G401.6 (cell line): ENCODE measurements around the gene RCAN3.
"Not testable (repeated sequence)": the region's sequence is repeated elsewhere in the genome, so short reads cannot be mapped to it uniquely, and the experiment has no call there.

ENCODE experiments used
- FAIRE-seq: peaks from 2 replicates; lab custom pipeline; 2012; peaks lifted over from hg19 to GRCh38; lab: Jason Lieb, UNC

RCAN3 gene

GRCh38 chr1:24514946-24515345, 12.3 kb downstream of the RCAN3 start:
- FAIRE-seq: no peak

- FAIRE-seq: not testable (repeated sequence)
Observed at GRCh38 chr1:24515671-24516209, 13.1 kb downstream of the RCAN3 start.

- FAIRE-seq: no peak
Observed at GRCh38 chr1:24516506-24516905, 13.9 kb downstream of the RCAN3 start.

GRCh38 chr1:24517898-24518297, 15.3 kb downstream of the RCAN3 start:
- no peak for FAIRE-seq

GRCh38 chr1:24520282-24520681, 17.6 kb downstream of the RCAN3 start:
- FAIRE-seq: not testable (repeated sequence)

- no peak for FAIRE-seq
Observed at GRCh38 chr1:24525606-24526005, 23.0 kb downstream of the RCAN3 start.

GRCh38 chr1:24526045-24526444, 23.4 kb downstream of the RCAN3 start:
- no peak for FAIRE-seq

- FAIRE-seq: peak; percentile 45
Observed at GRCh38 chr1:24526940-24527542, 24.4 kb downstream of the RCAN3 start.

- FAIRE-seq: no peak
Observed at GRCh38 chr1:24528744-24529143, 26.1 kb downstream of the RCAN3 start.

- not testable (repeated sequence) for FAIRE-seq
Observed at GRCh38 chr1:24529292-24529691, 26.7 kb downstream of the RCAN3 start.

- no peak for FAIRE-seq
Observed at GRCh38 chr1:24535021-24535424, 32.4 kb downstream of the RCAN3 start.

- FAIRE-seq: no peak
Observed at GRCh38 chr1:24535778-24536177, 33.1 kb downstream of the RCAN3 start.

GRCh38 chr1:24536391-24536840, 33.8 kb downstream of the RCAN3 start:
- FAIRE-seq: no peak

- no peak for FAIRE-seq
Observed at GRCh38 chr1:24540051-24540905, 37.6 kb downstream of the RCAN3 start.

GRCh38 chr1:24540906-24541710, 38.5 kb downstream of the RCAN3 start:
- FAIRE-seq: no peak

GRCh38 chr1:24541711-24542346, 39.2 kb downstream of the RCAN3 start:
- FAIRE-seq: no peak

GRCh38 chr1:24544239-24544638, 41.6 kb downstream of the RCAN3 start:
- FAIRE-seq: no peak

GRCh38 chr1:24545662-24546061, 43.0 kb downstream of the RCAN3 start:
- no peak for FAIRE-seq

- FAIRE-seq: no peak
Observed at GRCh38 chr1:24547195-24547594, 44.6 kb downstream of the RCAN3 start.

GRCh38 chr1:24548070-24548469, 45.4 kb downstream of the RCAN3 start:
- no peak for FAIRE-seq

- FAIRE-seq: not testable (repeated sequence)
Observed at GRCh38 chr1:24549210-24549609, 46.6 kb downstream of the RCAN3 start.
